Peyer's patch (tissue), 4 donors: ENCODE data around the gene OR5C1.

Source experiments
- CTCF ChIP-seq, 6 experiments: fragments of 450-650 bp in 4 of 6; fragments of 200-600 bp in 2 of 6; sonication (generic) in 1 of 6; IDR thresholded peaks; one replicate each; pipeline ENCODE4 v1.5.1; 2017 to 2019; ENCODE audit warnings: antibody characterized with exemption in 6 of 6, mild to moderate bottlenecking in 3 of 6, moderate library complexity in 1 of 6
- POLR2A ChIP-seq, 2 donors: fragments of 450-650 bp; IDR thresholded peaks; one replicate each; pipeline ENCODE4 v1.5.1; 2017; ENCODE audit warnings: antibody characterized with exemption in 2 of 2, mild to moderate bottlenecking in 2 of 2, moderate library complexity in 2 of 2

- TF ChIP-seq CTCF (IDR thresholded peaks at IDR 0.05) (no peak), POLR2A (IDR thresholded peaks at IDR 0.05) (no peak)
These were observed 2.4 kb upstream of the OR5C1 start for GRCh38 chr9:122786338-122786737.
